ENCODE results near the gene COL9A3.

GRCh38 chr20:62806383-62807050 is 10.3 kb upstream of the COL9A3 start:
- TF ChIP-seq POLR2A (IDR thresholded peaks at IDR 0.05; ENCODE audit: low read depth, low read length) (no peak), POLR2AphosphoS5 (IDR thresholded peaks at IDR 0.05; ENCODE audit: low read depth, low read length) (no peak), TAF1 (IDR thresholded peaks at IDR 0.05; ENCODE audit: borderline replicate concordance, low read depth, low read length) (no peak)

Data from GM12892 (cell line).